GM10847 (cell line): ENCODE data around the gene NHLRC4.

ENCODE experiments used
- POLR2A ChIP-seq: IDR thresholded peaks from 2 replicates; pipeline ENCODE4 v1.6.1; 2011; ENCODE audit not compliant: insufficient read length; ENCODE audit errors: extremely low read depth

Gene NHLRC4

GRCh38 chr16:564690-565418, 2.0 kb upstream of the NHLRC4 start:
- no peak for TF ChIP-seq POLR2A

- TF ChIP-seq POLR2A = no peak
These were observed 1.1 kb upstream of the NHLRC4 start for GRCh38 chr16:565419-566330.

- TF ChIP-seq POLR2A = no peak
These were observed 810 bp downstream of the NHLRC4 start for GRCh38 chr16:567373-568256.

- no peak for TF ChIP-seq POLR2A
These were observed 1.8 kb downstream of the NHLRC4 start for GRCh38 chr16:568401-569258.

GRCh38 chr16:569445-570254, 2.8 kb downstream of the NHLRC4 start, which contains the start of gene PIGQ:
Gene PIGQ, plus strand, starts transcription at chr16:569968. Its CDS starts 4,107 bp downstream, at chr16:574075.
- TF ChIP-seq POLR2A = peak; percentile 42

- no peak for TF ChIP-seq POLR2A
These were observed 6.3 kb downstream of the NHLRC4 start for GRCh38 chr16:572865-573650.

- no peak for TF ChIP-seq POLR2A
These were observed 7.4 kb downstream of the NHLRC4 start for GRCh38 chr16:574021-574760.

- no peak for TF ChIP-seq POLR2A
These were observed 8.8 kb downstream of the NHLRC4 start for GRCh38 chr16:575354-576196.

- no peak for TF ChIP-seq POLR2A
These were observed 9.5 kb downstream of the NHLRC4 start for GRCh38 chr16:576197-576822.

GRCh38 chr16:576823-577201, 10.0 kb downstream of the NHLRC4 start:
- no peak for TF ChIP-seq POLR2A

GRCh38 chr16:577796-578195, 11.0 kb downstream of the NHLRC4 start:
- no peak for TF ChIP-seq POLR2A
